Measurements from ENCODE around the gene SLC38A8.

Gene SLC38A8

GRCh38 chr16:84042308-84042878, at the start of gene SLC38A8:
TSS of gene SLC38A8 (minus strand) at chr16:84042795. CDS start at chr16:84042157, 638 bp downstream.
- no peaks in the 10 kb centered on the region for H3K27me3 ChIP-seq (ENCODE audit: control insufficient read depth, insufficient read depth, low read length)
- no peak within 1 kb of the TSS for H3K9ac ChIP-seq (ENCODE audit: low read depth, low read length)
- H3K4me3 ChIP-seq (ENCODE audit: low read depth, low read length): no peak within 1 kb of the TSS
- H3K36me3 ChIP-seq (ENCODE audit: control insufficient read depth, insufficient read depth, low read length): no peaks in the 10 kb centered on the region
- no peaks in the 10 kb centered on the region for H3K9me3 ChIP-seq (ENCODE audit: control insufficient read depth, insufficient read depth, low read length)
- H3K4me1 ChIP-seq (ENCODE audit: control insufficient read depth, insufficient read depth, low read length): peaks cover 10% of the 10 kb centered on the region

DNA sequence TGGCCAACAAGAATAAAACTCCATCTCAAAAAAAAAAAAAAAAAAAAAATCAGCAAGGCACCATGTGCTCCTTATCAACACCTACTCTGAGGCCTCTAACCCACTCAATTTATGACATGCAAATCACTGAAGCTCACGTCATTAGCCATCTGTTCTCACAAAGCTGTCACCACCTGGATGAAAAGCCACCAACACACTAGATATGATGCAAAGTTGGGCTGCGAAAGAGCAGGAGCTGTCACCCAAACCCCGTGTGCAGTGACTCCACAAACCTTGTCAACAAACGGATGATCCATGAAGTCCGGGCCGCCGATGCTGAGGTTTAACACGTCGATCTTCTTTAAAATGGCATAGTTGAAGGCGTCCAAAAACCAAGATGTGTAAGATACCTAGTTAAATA, 48.9 kb upstream of the SLC38A8 start:
- H3K9me3 ChIP-seq (ENCODE audit: control insufficient read depth, insufficient read depth, low read length): no peaks in the 10 kb centered on the region
- H3K27me3 ChIP-seq (ENCODE audit: control insufficient read depth, insufficient read depth, low read length): no peaks in the 10 kb centered on the region
- no peak overlapping the region for H3K4me3 ChIP-seq (ENCODE audit: low read depth, low read length)
- H3K9ac ChIP-seq (ENCODE audit: low read depth, low read length): no peak overlapping the region
- H3K4me1 ChIP-seq (ENCODE audit: control insufficient read depth, insufficient read depth, low read length): no peaks in the 10 kb centered on the region
- H3K36me3 ChIP-seq (ENCODE audit: control insufficient read depth, insufficient read depth, low read length): peaks cover 18% of the 10 kb centered on the region

GRCh38 chr16:84090211-84090610, 47.6 kb upstream of the SLC38A8 start:
- Histone ChIP-seq H3K9ac (ENCODE audit: low read depth, low read length) (no peak overlapping the region), H3K36me3 (ENCODE audit: control insufficient read depth, insufficient read depth, low read length) (peaks cover 19% of the 10 kb centered on the region), H3K4me1 (ENCODE audit: control insufficient read depth, insufficient read depth, low read length) (no peaks in the 10 kb centered on the region), H3K4me3 (ENCODE audit: low read depth, low read length) (no peak overlapping the region), H3K27me3 (ENCODE audit: control insufficient read depth, insufficient read depth, low read length) (no peaks in the 10 kb centered on the region), H3K9me3 (ENCODE audit: control insufficient read depth, insufficient read depth, low read length) (no peaks in the 10 kb centered on the region)

- Histone ChIP-seq H3K27me3 (ENCODE audit: control insufficient read depth, insufficient read depth, low read length) (no peaks in the 10 kb centered on the region), H3K36me3 (ENCODE audit: control insufficient read depth, insufficient read depth, low read length) (peaks cover 14% of the 10 kb centered on the region), H3K9ac (ENCODE audit: low read depth, low read length) (no peak overlapping the region), H3K4me3 (ENCODE audit: low read depth, low read length) (no peak overlapping the region), H3K4me1 (ENCODE audit: control insufficient read depth, insufficient read depth, low read length) (no peaks in the 10 kb centered on the region), H3K9me3 (ENCODE audit: control insufficient read depth, insufficient read depth, low read length) (no peaks in the 10 kb centered on the region)
Measured at GRCh38 chr16:84088695-84089395, 46.2 kb upstream of the SLC38A8 start.

GRCh38 chr16:84087466-84088151, 45.0 kb upstream of the SLC38A8 start:
- no peak overlapping the region for H3K4me3 ChIP-seq (ENCODE audit: low read depth, low read length)
- no peaks in the 10 kb centered on the region for H3K4me1 ChIP-seq (ENCODE audit: control insufficient read depth, insufficient read depth, low read length)
- H3K27me3 ChIP-seq (ENCODE audit: control insufficient read depth, insufficient read depth, low read length): no peaks in the 10 kb centered on the region
- no peaks in the 10 kb centered on the region for H3K9me3 ChIP-seq (ENCODE audit: control insufficient read depth, insufficient read depth, low read length)
- H3K36me3 ChIP-seq (ENCODE audit: control insufficient read depth, insufficient read depth, low read length): peaks cover 6% of the 10 kb centered on the region
- no peak overlapping the region for H3K9ac ChIP-seq (ENCODE audit: low read depth, low read length)

GRCh38 chr16:84087001-84087400, 44.4 kb upstream of the SLC38A8 start:
- Histone ChIP-seq H3K9me3 (ENCODE audit: control insufficient read depth, insufficient read depth, low read length) (no peaks in the 10 kb centered on the region), H3K4me1 (ENCODE audit: control insufficient read depth, insufficient read depth, low read length) (no peaks in the 10 kb centered on the region), H3K4me3 (ENCODE audit: low read depth, low read length) (no peak overlapping the region), H3K36me3 (ENCODE audit: control insufficient read depth, insufficient read depth, low read length) (peaks cover 4% of the 10 kb centered on the region), H3K27me3 (ENCODE audit: control insufficient read depth, insufficient read depth, low read length) (no peaks in the 10 kb centered on the region), H3K9ac (ENCODE audit: low read depth, low read length) (no peak overlapping the region)

- no peak overlapping the region for H3K4me3 ChIP-seq (ENCODE audit: low read depth, low read length)
- H3K36me3 ChIP-seq (ENCODE audit: control insufficient read depth, insufficient read depth, low read length): peaks cover 4% of the 10 kb centered on the region
- H3K27me3 ChIP-seq (ENCODE audit: control insufficient read depth, insufficient read depth, low read length): no peaks in the 10 kb centered on the region
- H3K9ac ChIP-seq (ENCODE audit: low read depth, low read length): no peak overlapping the region
- no peaks in the 10 kb centered on the region for H3K4me1 ChIP-seq (ENCODE audit: control insufficient read depth, insufficient read depth, low read length)
- no peaks in the 10 kb centered on the region for H3K9me3 ChIP-seq (ENCODE audit: control insufficient read depth, insufficient read depth, low read length)
Measured at GRCh38 chr16:84086341-84086740, 43.7 kb upstream of the SLC38A8 start.

- no peaks in the 10 kb centered on the region for H3K27me3 ChIP-seq (ENCODE audit: control insufficient read depth, insufficient read depth, low read length)
- no peak overlapping the region for H3K9ac ChIP-seq (ENCODE audit: low read depth, low read length)
- H3K36me3 ChIP-seq (ENCODE audit: control insufficient read depth, insufficient read depth, low read length): peaks cover 4% of the 10 kb centered on the region
- H3K4me1 ChIP-seq (ENCODE audit: control insufficient read depth, insufficient read depth, low read length): no peaks in the 10 kb centered on the region
- H3K9me3 ChIP-seq (ENCODE audit: control insufficient read depth, insufficient read depth, low read length): no peaks in the 10 kb centered on the region
- H3K4me3 ChIP-seq (ENCODE audit: low read depth, low read length): no peak overlapping the region
Measured at GRCh38 chr16:84085773-84086172, 43.2 kb upstream of the SLC38A8 start.

GRCh38 chr16:84085271-84085667, 42.7 kb upstream of the SLC38A8 start:
- H3K9ac ChIP-seq (ENCODE audit: low read depth, low read length): no peak overlapping the region
- no peaks in the 10 kb centered on the region for H3K4me1 ChIP-seq (ENCODE audit: control insufficient read depth, insufficient read depth, low read length)
- no peaks in the 10 kb centered on the region for H3K27me3 ChIP-seq (ENCODE audit: control insufficient read depth, insufficient read depth, low read length)
- peaks cover 4% of the 10 kb centered on the region for H3K36me3 ChIP-seq (ENCODE audit: control insufficient read depth, insufficient read depth, low read length)
- no peak overlapping the region for H3K4me3 ChIP-seq (ENCODE audit: low read depth, low read length)
- H3K9me3 ChIP-seq (ENCODE audit: control insufficient read depth, insufficient read depth, low read length): no peaks in the 10 kb centered on the region

- Histone ChIP-seq H3K9ac (ENCODE audit: low read depth, low read length) (no peak overlapping the region), H3K36me3 (ENCODE audit: control insufficient read depth, insufficient read depth, low read length) (peaks cover 4% of the 10 kb centered on the region), H3K4me1 (ENCODE audit: control insufficient read depth, insufficient read depth, low read length) (no peaks in the 10 kb centered on the region), H3K27me3 (ENCODE audit: control insufficient read depth, insufficient read depth, low read length) (no peaks in the 10 kb centered on the region), H3K4me3 (ENCODE audit: low read depth, low read length) (no peak overlapping the region), H3K9me3 (ENCODE audit: control insufficient read depth, insufficient read depth, low read length) (no peaks in the 10 kb centered on the region)
Measured at GRCh38 chr16:84084570-84085270, 42.1 kb upstream of the SLC38A8 start.

DNA sequence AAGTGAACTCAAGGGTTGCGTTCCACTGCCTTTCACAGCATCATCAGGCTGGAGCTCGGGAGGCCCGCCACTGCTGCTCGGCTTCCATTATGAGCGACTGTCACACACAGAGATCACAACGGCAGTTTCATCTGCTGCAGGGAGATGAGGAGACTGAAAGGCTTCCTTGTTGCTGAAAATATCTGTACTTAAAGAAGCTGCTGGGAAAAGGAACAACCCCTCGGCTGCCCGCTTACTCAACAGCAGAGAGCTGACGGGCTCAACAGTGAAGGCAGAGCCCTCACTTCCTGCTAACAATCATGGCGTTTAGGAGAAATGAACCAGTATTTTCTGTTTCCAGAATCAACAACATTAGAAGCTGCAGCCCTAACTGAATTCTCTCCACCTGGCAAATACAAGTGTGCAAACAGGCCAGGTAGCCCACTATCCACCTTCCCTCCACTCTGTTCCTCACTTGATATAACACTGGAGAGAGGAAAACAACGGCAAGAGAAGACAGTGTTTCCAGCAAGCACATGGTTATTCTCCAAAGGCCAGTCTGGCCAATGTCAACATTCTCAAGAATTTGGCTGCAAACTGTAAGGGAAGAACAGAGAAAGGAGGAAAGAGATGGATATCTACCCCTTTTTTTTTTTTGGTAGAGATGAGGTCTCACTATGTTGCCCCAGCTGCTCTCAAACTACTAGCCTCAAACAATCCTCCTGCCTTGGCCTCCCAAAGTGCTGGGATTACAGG, 40.4 kb upstream of the SLC38A8 start:
- Histone ChIP-seq H3K27me3 (ENCODE audit: control insufficient read depth, insufficient read depth, low read length) (no peaks in the 10 kb centered on the region), H3K4me3 (ENCODE audit: low read depth, low read length) (no peak overlapping the region), H3K9me3 (ENCODE audit: control insufficient read depth, insufficient read depth, low read length) (no peaks in the 10 kb centered on the region), H3K4me1 (ENCODE audit: control insufficient read depth, insufficient read depth, low read length) (no peaks in the 10 kb centered on the region), H3K36me3 (ENCODE audit: control insufficient read depth, insufficient read depth, low read length) (peaks cover 7% of the 10 kb centered on the region), H3K9ac (ENCODE audit: low read depth, low read length) (no peak overlapping the region)
